Type B pancreatic cell (in vitro differentiated cells): Measurements from ENCODE around the gene PHF19. TPM values are rescaled to one million over a fixed set of nuclear protein-coding genes. Genes with fewer than 3 reads are reported as not detected.

ENCODE experiments used
- DNase-seq: peaks from one replicate; pipeline ENCODE4 v3.0.0; 2021; ENCODE audit warnings: mixed read lengths; ENCODE audit not compliant: unreplicated experiment; ENCODE audit errors: extremely low spot score
- H3K27ac Mint-ChIP-seq: 2 replicates; pipeline ENCODE4 v1.8.0; 2021; ENCODE audit warnings: mild to moderate bottlenecking, mixed read lengths
- H3K27me3 Mint-ChIP-seq: 2 replicates; pipeline ENCODE4 v1.8.0; 2021; ENCODE audit warnings: mixed read lengths
- H3K36me3 Mint-ChIP-seq: 2 replicates; pipeline ENCODE4 v1.8.0; 2021; ENCODE audit warnings: mixed read lengths
- H3K4me1 Mint-ChIP-seq: one replicate; pipeline ENCODE4 v1.8.0; 2021; ENCODE audit warnings: mixed read lengths; ENCODE audit not compliant: unreplicated experiment
- H3K4me3 Mint-ChIP-seq: 2 replicates; pipeline ENCODE4 v1.8.0; 2021; ENCODE audit warnings: mild to moderate bottlenecking, mixed read lengths
- H3K9me3 Mint-ChIP-seq: 2 replicates; pipeline ENCODE4 v1.8.0; 2021; ENCODE audit warnings: mixed read lengths
- CTCF ChIP-seq: fragments of 200-600 bp; sonication (generic); conservative IDR thresholded peaks from 2 replicates; pipeline ENCODE4 v1.5.0; 2021; ENCODE audit warnings: antibody characterized with exemption, mild to moderate bottlenecking
- total RNA-seq: library from RNA; stranded (reverse); gene quantifications from 2 replicates; pipeline ENCODE4 v1.2.1, GENCODE V29; 2021; ENCODE audit warnings: low replicate concordance

PHF19 gene
- total RNA-seq, 1 donor from 2014 or later: 39.6 TPM

DNA sequence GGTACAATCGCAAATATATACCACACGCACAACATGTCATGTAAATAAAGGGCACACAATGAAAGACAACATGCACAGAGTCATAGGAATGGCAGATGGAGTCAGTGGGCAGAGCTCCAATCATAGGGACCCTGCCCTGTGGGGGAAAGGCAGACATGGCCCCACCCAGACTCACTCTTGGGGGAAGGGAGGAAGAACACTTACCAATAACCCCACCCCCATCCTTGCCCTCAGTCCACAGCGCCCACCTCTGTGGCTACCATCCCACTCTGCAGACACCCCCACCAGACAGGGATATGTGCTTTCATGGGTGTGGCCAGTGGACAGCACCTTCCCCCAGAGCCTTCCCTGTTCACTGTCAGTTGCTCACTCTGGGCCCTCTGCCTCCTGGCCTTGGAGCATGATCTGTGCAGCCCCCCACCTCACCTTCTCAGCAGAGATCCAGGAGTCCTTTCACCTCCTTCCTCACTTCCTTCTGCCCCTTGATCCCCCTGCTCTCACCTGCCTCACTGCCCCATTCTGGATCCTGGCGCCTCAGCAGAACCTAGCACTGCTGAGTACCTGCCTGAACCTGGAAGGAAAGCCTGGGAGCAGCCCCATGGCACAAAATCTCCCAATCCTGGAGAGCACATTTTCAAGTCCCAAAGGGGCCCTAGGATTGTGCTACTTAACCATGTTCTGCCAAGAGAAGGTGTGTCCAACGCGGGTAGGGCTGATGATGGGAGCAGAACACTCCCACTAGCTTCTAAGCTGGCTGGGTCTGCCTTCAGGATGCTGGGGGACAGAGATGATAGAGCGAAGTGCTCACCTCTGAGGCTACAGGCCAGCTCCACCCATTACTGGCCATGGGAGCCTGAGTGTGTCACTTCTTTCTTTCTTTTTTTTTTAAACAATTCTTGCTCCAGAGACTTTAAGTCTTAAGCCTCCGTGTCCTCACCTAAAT is 1.5 kb upstream of the PHF19 start:
- Mint-ChIP-seq H3K36me3 (peaks cover 4% of the 10 kb centered on the region), H3K27me3 (peaks cover 30% of the 10 kb centered on the region), H3K27ac (peak overlapping the region; percentile 4), H3K4me3 (peak overlapping the region; percentile 90), H3K4me1 (peaks cover 20% of the 10 kb centered on the region), H3K9me3 (no peaks in the 10 kb centered on the region)
- no peak for TF ChIP-seq CTCF
- no peak for DNase-seq

DNA sequence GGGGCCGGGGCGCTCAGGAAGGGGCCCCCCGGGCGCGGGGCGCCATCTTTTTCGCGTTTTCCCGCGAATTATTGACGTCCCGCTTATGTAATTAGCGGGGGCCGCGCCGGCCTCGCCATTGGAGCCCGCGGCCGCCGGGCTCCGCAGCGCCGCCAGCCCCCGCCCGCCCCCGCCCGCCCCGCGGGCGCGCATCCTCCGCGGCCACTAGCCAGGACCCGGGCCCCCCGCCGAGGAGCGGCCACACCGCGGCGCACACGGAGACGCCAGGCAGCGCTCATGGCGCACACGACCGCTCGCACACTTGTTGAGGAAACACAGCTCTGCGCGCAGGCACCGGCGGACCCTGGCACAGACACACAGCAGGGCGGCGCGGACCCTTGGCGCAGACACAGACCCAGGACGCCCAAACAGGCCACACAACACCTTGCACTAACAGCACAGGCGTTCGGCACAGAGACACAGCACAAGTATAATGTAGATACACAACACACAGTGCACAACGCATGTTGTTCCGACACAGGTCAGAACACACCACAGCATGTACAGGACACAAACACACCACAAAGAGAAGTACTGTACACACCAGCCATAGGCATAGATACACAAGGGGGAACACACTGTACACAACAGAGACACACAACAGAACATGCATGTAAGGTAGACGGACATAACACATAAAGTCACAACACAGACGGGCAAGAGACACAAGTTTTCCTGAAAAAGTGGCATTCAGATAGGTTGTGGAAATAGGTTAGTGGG is 467 bp upstream of the PHF19 start:
- no peaks in the 10 kb centered on the region for H3K9me3 Mint-ChIP-seq
- H3K27ac Mint-ChIP-seq: peak overlapping the region; percentile 4
- peaks cover 4% of the 10 kb centered on the region for H3K36me3 Mint-ChIP-seq
- peaks cover 30% of the 10 kb centered on the region for H3K27me3 Mint-ChIP-seq
- no peak for DNase-seq
- no peak for TF ChIP-seq CTCF
- peak overlapping the region; percentile 90 for H3K4me3 Mint-ChIP-seq
- peaks cover 22% of the 10 kb centered on the region for H3K4me1 Mint-ChIP-seq

DNA sequence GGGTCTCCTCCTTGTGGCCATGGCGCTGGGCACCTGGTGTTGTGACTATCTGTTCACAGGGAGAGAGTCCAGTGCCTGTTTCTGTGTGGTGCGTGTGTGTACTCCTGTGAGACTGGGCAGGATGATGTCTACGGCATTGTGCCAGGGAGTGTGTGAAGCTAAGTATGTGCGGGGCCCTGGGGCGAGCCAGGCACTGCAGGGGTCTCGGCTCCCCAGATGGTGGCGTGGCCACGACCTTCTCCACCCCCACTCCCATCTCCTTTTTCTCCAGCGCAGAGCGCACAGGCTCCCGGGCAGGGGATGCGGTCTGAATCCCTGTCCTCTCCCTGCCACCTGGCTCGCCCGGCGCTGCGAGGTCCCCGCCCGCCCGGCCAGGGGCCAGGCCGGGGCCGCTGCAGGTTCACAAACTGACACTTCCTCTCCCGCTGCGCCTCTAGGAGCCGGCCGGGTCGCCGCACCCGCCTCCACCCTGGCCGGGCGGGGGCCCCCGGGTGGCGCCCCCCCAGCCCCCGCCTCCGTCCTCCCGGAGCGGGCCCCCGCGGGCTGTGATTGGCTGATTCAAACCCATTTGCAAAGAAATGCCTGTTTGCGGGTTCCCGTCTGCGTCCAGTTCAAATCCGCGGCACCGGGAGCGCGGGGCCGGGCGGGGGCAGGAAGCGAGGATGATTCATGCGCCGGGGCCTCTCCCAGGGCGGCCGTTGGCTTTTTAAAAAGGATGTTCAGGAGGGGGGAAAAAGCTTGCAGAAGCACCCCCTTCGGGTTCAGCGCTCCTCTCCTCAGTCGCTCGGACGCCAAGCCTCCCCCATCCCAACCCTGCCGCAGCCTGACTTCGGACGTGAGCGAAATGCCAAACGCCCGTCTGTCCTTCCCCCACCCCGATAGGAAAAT is 790 bp downstream of the PHF19 start:
- Mint-ChIP-seq H3K9me3 (no peaks in the 10 kb centered on the region), H3K36me3 (peaks cover 8% of the 10 kb centered on the region), H3K4me3 (peak overlapping the region; percentile 85), H3K27ac (peak overlapping the region; percentile 58), H3K27me3 (peaks cover 30% of the 10 kb centered on the region), H3K4me1 (peaks cover 22% of the 10 kb centered on the region)
- peak; percentile 40 for TF ChIP-seq CTCF
- DNase-seq: no peak

DNA sequence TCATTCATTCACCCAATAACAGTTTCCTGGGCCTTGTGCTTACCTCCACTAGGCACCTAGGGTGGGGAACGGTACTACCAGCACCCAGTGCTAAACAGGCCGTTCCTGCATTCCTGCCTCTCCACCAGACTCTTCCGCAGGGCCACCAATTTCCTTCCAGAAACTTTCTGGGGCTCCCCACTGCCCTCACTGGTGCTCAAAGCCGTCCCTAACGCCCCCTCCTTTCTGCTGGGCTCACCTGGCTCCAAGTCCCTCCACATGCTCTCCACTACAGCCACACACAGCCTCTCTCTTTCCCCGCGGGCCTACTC is 1.4 kb downstream of the PHF19 start:
- Mint-ChIP-seq H3K9me3 (no peaks in the 10 kb centered on the region), H3K27ac (peak overlapping the region; percentile 58), H3K4me3 (peak overlapping the region; percentile 85), H3K36me3 (peaks cover 8% of the 10 kb centered on the region), H3K27me3 (peaks cover 26% of the 10 kb centered on the region), H3K4me1 (peaks cover 22% of the 10 kb centered on the region)
- no peak for DNase-seq
- no peak for TF ChIP-seq CTCF

- Mint-ChIP-seq H3K9me3 (no peaks in the 10 kb centered on the region), H3K27ac (no peak overlapping the region), H3K36me3 (peaks cover 8% of the 10 kb centered on the region), H3K4me1 (peaks cover 22% of the 10 kb centered on the region), H3K4me3 (peak overlapping the region; percentile 85), H3K27me3 (peaks cover 23% of the 10 kb centered on the region)
- TF ChIP-seq CTCF: no peak
- no peak for DNase-seq
Measured at GRCh38 chr9:120875195-120875565, 1.8 kb downstream of the PHF19 start.
